Mucosa of stomach (tissue), 1 donor: ENCODE measurements around the gene RSPO4.

Experiments
- H3K27me3 ChIP-seq: one replicate; pipeline ENCODE4 v1.7.0; 2013; ENCODE audit warnings: mild to moderate bottlenecking, low read length; ENCODE audit not compliant: control insufficient read depth, insufficient read depth
- H3K36me3 ChIP-seq: one replicate; pipeline ENCODE4 v1.7.0; 2013; ENCODE audit warnings: low read length; ENCODE audit not compliant: control insufficient read depth, insufficient read depth
- H3K4me1 ChIP-seq: one replicate; pipeline ENCODE4 v1.7.0; 2013; ENCODE audit warnings: mild to moderate bottlenecking, low read length; ENCODE audit not compliant: control insufficient read depth, insufficient read depth
- H3K4me3 ChIP-seq: one replicate; pipeline ENCODE4 v1.7.0; 2013; ENCODE audit warnings: low read length
- H3K9ac ChIP-seq: one replicate; pipeline ENCODE4 v1.7.0; 2013; ENCODE audit warnings: mild to moderate bottlenecking, low read length, moderate library complexity
- H3K9me3 ChIP-seq: one replicate; pipeline ENCODE4 v1.7.0; 2013; ENCODE audit warnings: mild to moderate bottlenecking, low read length, moderate library complexity; ENCODE audit not compliant: control insufficient read depth
- donor health status: Pancreatic carcinoma.

RSPO4 gene

GRCh38 chr20:982754-983153, 19.4 kb downstream of the RSPO4 start:
- no peaks in the 10 kb centered on the region for H3K4me1 ChIP-seq
- no peaks in the 10 kb centered on the region for H3K9me3 ChIP-seq
- H3K9ac ChIP-seq: no peak overlapping the region
- no peak overlapping the region for H3K4me3 ChIP-seq
- H3K36me3 ChIP-seq: no peaks in the 10 kb centered on the region
- H3K27me3 ChIP-seq: peaks cover 6% of the 10 kb centered on the region

- H3K36me3 ChIP-seq: no peaks in the 10 kb centered on the region
- H3K9ac ChIP-seq: no peak overlapping the region
Observed at GRCh38 chr20:977021-977420, 25.1 kb downstream of the RSPO4 start.

GRCh38 chr20:976033-976432, 26.1 kb downstream of the RSPO4 start:
- Histone ChIP-seq H3K9ac (no peak overlapping the region), H3K9me3 (no peaks in the 10 kb centered on the region), H3K4me3 (no peak overlapping the region), H3K36me3 (no peaks in the 10 kb centered on the region), H3K4me1 (no peaks in the 10 kb centered on the region), H3K27me3 (peaks cover 9% of the 10 kb centered on the region)

More at GRCh38 chr20:977021-977420, 25.1 kb downstream of the RSPO4 start:
- no peak overlapping the region for H3K4me3 ChIP-seq
- peaks cover 9% of the 10 kb centered on the region for H3K27me3 ChIP-seq
- no peaks in the 10 kb centered on the region for H3K4me1 ChIP-seq
- no peaks in the 10 kb centered on the region for H3K9me3 ChIP-seq

DNA sequence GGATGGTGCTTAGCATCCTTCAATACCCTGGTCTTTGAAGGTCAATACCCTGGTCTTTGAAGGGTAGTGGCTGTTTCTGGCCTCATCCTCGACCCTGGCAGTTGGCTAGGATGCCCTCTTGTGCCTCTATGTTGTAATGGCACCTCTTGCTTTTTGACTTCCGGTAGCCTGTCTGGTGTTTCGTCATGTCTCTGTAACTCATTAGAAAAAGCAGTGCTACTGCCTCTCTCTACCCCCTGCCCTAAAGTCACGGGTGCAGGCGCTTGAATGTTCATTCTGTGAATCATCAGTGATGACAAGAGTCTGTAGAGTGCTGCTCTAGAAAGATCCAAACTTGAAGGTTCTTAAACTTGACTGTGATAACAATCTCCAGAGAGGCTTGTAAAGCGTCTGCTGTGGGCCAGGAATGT, 28.3 kb downstream of the RSPO4 start:
- Histone ChIP-seq H3K9ac (no peak overlapping the region), H3K27me3 (peaks cover 7% of the 10 kb centered on the region), H3K4me3 (no peak overlapping the region), H3K4me1 (no peaks in the 10 kb centered on the region), H3K36me3 (no peaks in the 10 kb centered on the region), H3K9me3 (no peaks in the 10 kb centered on the region)

DNA sequence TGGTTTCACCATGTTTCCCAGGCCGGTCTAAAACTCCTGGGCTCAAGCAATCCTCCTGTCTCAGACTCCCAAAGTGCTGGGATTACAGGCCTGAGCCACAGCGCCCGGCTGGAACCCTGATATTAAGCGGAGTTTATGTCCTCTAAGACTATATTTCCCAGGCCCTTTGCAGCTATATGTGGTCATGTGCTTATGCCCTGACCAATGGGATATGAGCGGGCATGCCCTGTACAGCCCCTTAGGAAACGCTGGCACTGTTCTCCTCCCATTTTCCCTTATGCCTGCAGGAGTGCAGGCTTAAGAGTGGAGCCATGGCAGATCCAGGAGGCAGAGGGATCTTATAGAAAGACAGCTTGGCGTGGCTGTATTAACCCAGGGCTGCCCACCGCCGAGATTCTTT, 29.9 kb downstream of the RSPO4 start:
- Histone ChIP-seq H3K9me3 (no peaks in the 10 kb centered on the region), H3K27me3 (peaks cover 7% of the 10 kb centered on the region), H3K4me3 (no peak overlapping the region), H3K36me3 (no peaks in the 10 kb centered on the region), H3K4me1 (no peaks in the 10 kb centered on the region), H3K9ac (no peak overlapping the region)

GRCh38 chr20:971346-971745, 30.8 kb downstream of the RSPO4 start:
- Histone ChIP-seq H3K4me1 (no peaks in the 10 kb centered on the region), H3K36me3 (no peaks in the 10 kb centered on the region), H3K4me3 (no peak overlapping the region), H3K9ac (no peak overlapping the region), H3K27me3 (peaks cover 7% of the 10 kb centered on the region), H3K9me3 (no peaks in the 10 kb centered on the region)

DNA sequence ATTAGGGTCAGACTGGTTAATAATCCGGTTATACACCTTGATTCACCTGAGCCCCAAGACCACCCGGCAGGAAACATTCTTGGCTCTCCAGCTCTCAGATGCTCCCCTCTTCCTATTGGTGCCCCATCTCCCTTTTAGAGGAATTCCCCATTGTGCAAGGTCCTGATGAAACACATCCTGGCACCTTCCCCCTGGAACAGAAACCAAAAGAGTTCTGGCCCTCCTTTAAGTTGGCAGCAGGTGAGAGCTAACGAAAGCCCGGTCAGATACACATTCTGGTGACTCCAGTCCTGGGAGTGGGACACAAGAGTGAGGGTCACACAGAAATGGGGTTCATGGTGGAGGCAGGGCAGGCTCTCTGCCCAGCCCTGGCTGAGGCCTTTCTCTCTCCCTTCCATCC, 32.2 kb downstream of the RSPO4 start:
- Histone ChIP-seq H3K9me3 (no peaks in the 10 kb centered on the region), H3K9ac (no peak overlapping the region), H3K27me3 (peaks cover 11% of the 10 kb centered on the region), H3K36me3 (no peaks in the 10 kb centered on the region), H3K4me1 (no peaks in the 10 kb centered on the region), H3K4me3 (no peak overlapping the region)

DNA sequence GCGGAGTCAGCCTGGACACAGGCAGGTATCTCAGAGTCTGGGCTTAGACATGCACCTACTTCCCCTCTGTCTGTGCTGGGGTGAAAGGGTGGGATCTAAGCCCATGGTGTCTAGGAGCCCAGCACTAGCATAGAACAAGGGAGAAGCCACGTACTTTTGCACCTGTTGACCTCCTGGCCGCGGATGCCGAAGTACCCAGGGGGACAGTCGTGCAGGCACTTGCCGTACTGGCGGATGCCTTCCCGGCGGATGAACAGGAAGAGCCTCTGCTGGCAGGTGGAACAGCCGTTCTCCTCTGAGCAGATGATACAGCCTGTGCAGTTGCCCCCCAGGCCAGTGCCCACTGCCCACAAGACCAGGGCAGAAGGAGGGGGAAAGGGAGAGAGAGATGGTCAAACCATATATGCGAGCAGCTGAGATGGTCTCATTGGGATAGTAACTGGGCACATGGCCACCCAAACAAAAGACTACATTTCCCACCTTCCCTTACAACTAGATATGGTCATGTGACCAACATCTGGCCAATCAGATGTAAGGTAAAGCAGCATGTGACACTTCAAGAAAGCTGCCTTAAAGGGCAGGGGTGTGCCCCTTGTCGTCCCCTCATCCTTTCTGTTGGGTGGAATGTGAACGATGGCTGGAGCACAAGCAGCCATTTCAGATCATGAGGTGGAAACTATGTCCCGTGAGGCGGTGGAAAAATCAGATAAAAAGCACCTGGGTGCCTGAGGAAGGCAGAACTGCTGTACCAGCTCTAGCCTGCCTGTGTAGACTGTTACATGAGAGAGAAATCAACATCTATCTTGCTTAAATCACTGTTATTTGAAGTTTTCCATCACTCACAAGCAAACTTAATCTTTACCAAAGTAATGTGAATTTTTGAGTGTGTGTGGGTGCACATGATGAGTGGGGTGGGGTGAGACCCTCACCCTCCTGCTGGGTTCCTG, 34.0 kb downstream of the RSPO4 start:
- Histone ChIP-seq H3K9ac (no peak overlapping the region), H3K4me3 (no peak overlapping the region), H3K36me3 (no peaks in the 10 kb centered on the region), H3K9me3 (no peaks in the 10 kb centered on the region), H3K4me1 (no peaks in the 10 kb centered on the region), H3K27me3 (peaks cover 10% of the 10 kb centered on the region)

- no peak overlapping the region for H3K4me3 ChIP-seq
- no peaks in the 10 kb centered on the region for H3K36me3 ChIP-seq
- H3K9ac ChIP-seq: no peak overlapping the region
- H3K4me1 ChIP-seq: no peaks in the 10 kb centered on the region
- peaks cover 10% of the 10 kb centered on the region for H3K27me3 ChIP-seq
- no peaks in the 10 kb centered on the region for H3K9me3 ChIP-seq
Observed at GRCh38 chr20:965956-966355, 36.2 kb downstream of the RSPO4 start.

DNA sequence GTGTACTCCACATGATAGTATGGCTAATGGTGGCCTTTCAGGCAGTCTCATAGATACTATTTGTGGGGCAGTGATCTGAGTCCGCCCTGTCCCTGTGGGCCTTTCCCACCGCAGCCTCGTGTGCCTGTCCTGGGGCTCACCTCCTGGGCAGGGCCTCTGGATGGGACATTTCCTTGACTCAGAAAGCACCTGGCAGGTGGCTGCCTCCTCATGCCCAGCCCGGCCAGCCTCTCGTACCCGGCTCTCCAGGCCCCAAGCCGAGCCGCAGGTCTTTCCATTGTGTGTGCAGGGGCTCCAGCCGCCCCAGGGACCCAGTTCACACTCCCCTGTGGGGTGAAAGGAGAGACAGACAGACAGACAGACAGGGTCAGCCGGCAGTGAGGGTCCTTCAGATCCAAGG, 38.3 kb downstream of the RSPO4 start:
- Histone ChIP-seq H3K27me3 (peaks cover 12% of the 10 kb centered on the region), H3K36me3 (no peaks in the 10 kb centered on the region), H3K4me3 (no peak overlapping the region), H3K4me1 (no peaks in the 10 kb centered on the region), H3K9me3 (no peaks in the 10 kb centered on the region), H3K9ac (no peak overlapping the region)

GRCh38 chr20:962683-963082, 39.4 kb downstream of the RSPO4 start:
- H3K27me3 ChIP-seq: peaks cover 18% of the 10 kb centered on the region
- no peak overlapping the region for H3K4me3 ChIP-seq
- H3K4me1 ChIP-seq: no peaks in the 10 kb centered on the region
- H3K36me3 ChIP-seq: no peaks in the 10 kb centered on the region
- H3K9me3 ChIP-seq: no peaks in the 10 kb centered on the region
- no peak overlapping the region for H3K9ac ChIP-seq

DNA sequence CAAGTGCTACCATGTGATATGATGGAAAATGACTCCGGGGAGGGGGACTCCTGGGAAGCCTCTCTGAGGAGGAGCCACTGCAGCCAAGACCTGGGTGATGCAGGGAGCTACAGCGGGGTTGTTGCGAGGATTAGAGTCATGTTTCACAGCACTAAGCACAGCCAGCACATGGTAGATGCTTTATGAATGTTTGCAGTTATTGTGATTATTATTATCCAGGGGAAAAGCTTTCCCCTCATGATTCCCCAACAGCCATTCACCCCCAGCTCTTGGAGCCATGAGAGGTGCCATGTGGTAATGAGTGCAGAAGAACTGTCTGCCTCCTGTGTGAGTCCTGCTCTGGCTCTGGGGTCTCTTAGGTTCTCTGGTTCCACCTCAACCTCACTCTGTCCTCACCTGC, 39.9 kb downstream of the RSPO4 start:
- H3K9ac ChIP-seq: no peak overlapping the region
- no peaks in the 10 kb centered on the region for H3K4me1 ChIP-seq
- no peaks in the 10 kb centered on the region for H3K36me3 ChIP-seq
- no peaks in the 10 kb centered on the region for H3K9me3 ChIP-seq
- H3K4me3 ChIP-seq: no peak overlapping the region
- H3K27me3 ChIP-seq: peaks cover 18% of the 10 kb centered on the region
